H9 (cell line): ENCODE measurements around the gene PCNX3. TPM values are rescaled to one million over a fixed set of nuclear protein-coding genes. Genes with fewer than 3 reads are reported as not detected.
"Not testable (repeated sequence)": the region's sequence is repeated elsewhere in the genome, so short reads cannot be mapped to it uniquely, and the experiment has no call there.

Experiments
- DNase-seq: peaks from one replicate; pipeline ENCODE4 v3.0.0-alpha.2; 2017
- H2AFZ ChIP-seq: one replicate; pipeline ENCODE4 v1.6.1; 2013; ENCODE audit warnings: mild to moderate bottlenecking, low read length, control low read depth, moderate library complexity
- H2AK5ac ChIP-seq: 2 replicates; pipeline ENCODE4 v1.6.1; 2013; ENCODE audit warnings: low read length, control low read depth, mixed read lengths; ENCODE audit not compliant: insufficient read length
- H2BK120ac ChIP-seq: one replicate; pipeline ENCODE4 v1.6.1; 2013; ENCODE audit warnings: low read depth, mild to moderate bottlenecking, low read length, control low read depth, inconsistent platforms; ENCODE audit not compliant: poor library complexity, severe bottlenecking
- H2BK12ac ChIP-seq: 2 replicates; pipeline ENCODE4 v1.6.1; 2013; ENCODE audit warnings: low read length, control low read depth, mixed read lengths, low read depth; ENCODE audit not compliant: insufficient read length
- H2BK15ac ChIP-seq: 2 replicates; pipeline ENCODE4 v1.6.1; 2013; ENCODE audit warnings: low read depth, low read length, control low read depth
- H2BK20ac ChIP-seq: one replicate; pipeline ENCODE4 v1.6.1; 2013; ENCODE audit warnings: low read depth, mild to moderate bottlenecking, low read length, control low read depth, inconsistent platforms; ENCODE audit not compliant: poor library complexity, severe bottlenecking
- H2BK5ac ChIP-seq: 2 replicates; pipeline ENCODE4 v1.6.1; 2013; ENCODE audit warnings: low read length, control low read depth, mixed read lengths; ENCODE audit not compliant: insufficient read length
- H3K14ac ChIP-seq: 2 replicates; pipeline ENCODE4 v1.6.1; 2013; ENCODE audit warnings: low read length, control low read depth; ENCODE audit not compliant: insufficient read depth
- H3K18ac ChIP-seq: 2 replicates; pipeline ENCODE4 v1.6.1; 2013; ENCODE audit warnings: low read depth, mild to moderate bottlenecking, mixed read lengths, low read length, control low read depth; ENCODE audit not compliant: insufficient read length
- H3K23ac ChIP-seq: 2 replicates; pipeline ENCODE4 v1.6.1; 2013; ENCODE audit warnings: low read length, control low read depth, mixed read lengths, low read depth; ENCODE audit not compliant: insufficient read length
- H3K23me2 ChIP-seq: 2 replicates; pipeline ENCODE4 v1.6.1; 2013; ENCODE audit warnings: low read depth, mild to moderate bottlenecking, mixed read lengths, low read length, control low read depth; ENCODE audit not compliant: insufficient read length, poor library complexity, severe bottlenecking
- H3K27ac ChIP-seq: 2 replicates; pipeline ENCODE4 v1.5.1; 2013; ENCODE audit warnings: low read length, control low read depth, mixed read lengths, low read depth; ENCODE audit not compliant: insufficient read length
- H3K27me3 ChIP-seq: 2 replicates; pipeline ENCODE4 v1.6.1; 2013; ENCODE audit warnings: low read length, control low read depth, inconsistent platforms; ENCODE audit not compliant: insufficient read depth
- H3K4ac ChIP-seq: 2 replicates; pipeline ENCODE4 v1.6.1; 2013; ENCODE audit warnings: low read depth, mild to moderate bottlenecking, control low read depth, inconsistent platforms, low read length, moderate library complexity
- H3K4me1 ChIP-seq: 2 replicates; pipeline ENCODE4 v1.6.1; 2013; ENCODE audit warnings: low read length, control low read depth, inconsistent platforms; ENCODE audit not compliant: insufficient read depth
- H3K4me2 ChIP-seq: 2 replicates; pipeline ENCODE4 v1.6.1; 2013; ENCODE audit warnings: low read length, control low read depth, mixed read lengths; ENCODE audit not compliant: insufficient read length, insufficient read depth
- H3K56ac ChIP-seq: 2 replicates; pipeline ENCODE4 v1.6.1; 2013; ENCODE audit warnings: low read depth, mild to moderate bottlenecking, mixed read lengths, low read length, control low read depth; ENCODE audit not compliant: insufficient read length
- H3K79me1 ChIP-seq: 2 replicates; pipeline ENCODE4 v1.6.1; 2013; ENCODE audit warnings: low read depth, mild to moderate bottlenecking, moderate library complexity, low read length, control low read depth, inconsistent platforms; ENCODE audit not compliant: insufficient read depth, poor library complexity, severe bottlenecking
- H3K79me2 ChIP-seq: 2 replicates; pipeline ENCODE4 v1.6.1; 2013; ENCODE audit warnings: low read length, control low read depth, inconsistent platforms; ENCODE audit not compliant: insufficient read depth
- H3K9ac ChIP-seq: 2 replicates; pipeline ENCODE4 v1.6.1; 2013; ENCODE audit warnings: low read length, control low read depth, mixed read lengths; ENCODE audit not compliant: insufficient read length; ENCODE audit errors: extremely low read depth
- H3K9me3 ChIP-seq: one replicate; pipeline ENCODE4 v1.6.1; 2013; ENCODE audit warnings: low read depth, low read length, inconsistent platforms; ENCODE audit not compliant: control insufficient read depth
- H3T11ph ChIP-seq: one replicate; pipeline ENCODE4 v1.6.1; 2013; ENCODE audit warnings: mild to moderate bottlenecking, low read length, control low read depth, inconsistent platforms
- H4K20me1 ChIP-seq: one replicate; pipeline ENCODE4 v1.6.1; 2013; ENCODE audit not compliant: control insufficient read depth, insufficient read length, insufficient read depth
- H4K5ac ChIP-seq: 2 replicates; pipeline ENCODE4 v1.6.1; 2013; ENCODE audit warnings: low read depth, mild to moderate bottlenecking, mixed read lengths, low read length, control low read depth; ENCODE audit not compliant: insufficient read length
- H4K8ac ChIP-seq: replicated peaks from 2 replicates; pipeline ENCODE4 v1.6.1; 2013; ENCODE audit warnings: low read length, control low read depth, mixed read lengths, low read depth; ENCODE audit not compliant: insufficient read length
- H4K91ac ChIP-seq: 2 replicates; pipeline ENCODE4 v1.6.1; 2013; ENCODE audit warnings: low read depth, mild to moderate bottlenecking, moderate library complexity, mixed read lengths, low read length, control low read depth; ENCODE audit not compliant: insufficient read length
- H3K27ac Mint-ChIP-seq, 3 experiments: 2 replicates in 2 of 3; 3 replicates in 1 of 3; pipeline ENCODE4 v1.8.0; 2020 to 2021; ENCODE audit warnings: mixed read lengths in 3 of 3, mild to moderate bottlenecking in 1 of 3, moderate library complexity in 1 of 3
- H3K27me3 Mint-ChIP-seq: 2 replicates; pipeline ENCODE4 v1.8.0; 2021; ENCODE audit warnings: low read depth, mild to moderate bottlenecking, moderate library complexity, mixed read lengths
- H3K36me3 Mint-ChIP-seq, 3 experiments: 2 replicates in 2 of 3; 3 replicates in 1 of 3; pipeline ENCODE4 v1.8.0; 2020 to 2021; ENCODE audit warnings: low read depth in 3 of 3, mixed read lengths in 3 of 3; ENCODE audit not compliant: insufficient read depth in 1 of 3
- H3K4me1 Mint-ChIP-seq, 2 experiments: 2 replicates each; pipeline ENCODE4 v1.8.0; 2020; ENCODE audit warnings: mixed read lengths in 2 of 2
- H3K4me3 Mint-ChIP-seq, 2 experiments: 2 replicates in 1 of 2; 3 replicates in 1 of 2; pipeline ENCODE4 v1.8.0; 2020 to 2021; ENCODE audit warnings: mild to moderate bottlenecking in 2 of 2, mixed read lengths in 2 of 2, moderate library complexity in 1 of 2
- H3K9me3 Mint-ChIP-seq, 2 experiments: 2 replicates in 1 of 2; 3 replicates in 1 of 2; pipeline ENCODE4 v1.8.0; 2020; ENCODE audit warnings: mild to moderate bottlenecking in 2 of 2, mixed read lengths in 2 of 2, moderate library complexity in 1 of 2
- WGBS: extraction: QIAGEN DNeasy Blood & Tissue Kit; methylation state at CpG from one replicate; pipeline ENCODE4 v1.1.7; 2013; ENCODE audit warnings: missing lambda C conversion rate, low lambda C conversion rate, mixed read lengths; ENCODE audit not compliant: insufficient read length; ENCODE audit errors: extremely low coverage; 5-methylcytosine and 5-hydroxymethylcytosine counted together
- total RNA-seq: library from RNA; stranded (reverse); gene quantifications from 2 replicates; pipeline ENCODE4 v1.2.1, GENCODE V29; 2021
- TF ChIP-seq, protein P1 (sequence below): fragments of 200-600 bp; sonication (generic); conservative IDR thresholded peaks from 3 replicates; pipeline ENCODE4 v1.8.0; 2021; ENCODE audit warnings: antibody characterized with exemption, mild to moderate bottlenecking

PCNX3 gene
- total RNA-seq, 1 experiment from 2014 or later: 50.5 TPM

DNA sequence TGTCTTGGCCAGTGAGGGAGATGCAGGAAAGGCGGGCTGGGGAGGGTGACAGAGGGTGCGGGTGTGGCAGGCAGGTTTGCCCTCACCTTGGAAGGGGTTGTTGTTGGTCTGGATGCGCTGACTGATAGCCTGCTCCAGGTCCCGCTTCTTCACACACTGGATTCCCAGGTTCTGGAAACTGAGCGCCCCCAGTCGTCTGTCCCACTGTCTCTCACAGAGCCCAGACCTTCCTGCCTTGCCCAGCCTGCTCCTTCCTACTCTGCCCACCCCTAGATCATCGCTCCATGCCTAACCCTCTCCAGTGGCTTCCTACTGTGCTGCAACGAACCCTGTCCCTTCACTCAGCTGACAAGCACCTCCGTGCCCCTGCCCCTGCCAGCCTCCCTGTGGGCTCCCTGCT lies 44.5 kb downstream of the PCNX3 start:
- Histone ChIP-seq H3K14ac (no peak overlapping the region), H3K9me3 (no peaks in the 10 kb centered on the region), H2BK12ac (no peak overlapping the region), H2AK5ac (no peak overlapping the region), H4K91ac (no peak overlapping the region), H2BK15ac (no peak overlapping the region), H3K23me2 (peaks cover 13% of the 10 kb centered on the region), H3K79me2 (no peaks in the 10 kb centered on the region), H3K56ac (no peak overlapping the region), H3K23ac (no peak overlapping the region), H4K5ac (no peak overlapping the region), H4K8ac (no peak overlapping the region), H3K4me1 (no peaks in the 10 kb centered on the region), H4K20me1 (no peaks in the 10 kb centered on the region), H3K9ac (no peak overlapping the region), H2BK5ac (no peak overlapping the region), H3K4ac (no peak overlapping the region), H3K27me3 (no peaks in the 10 kb centered on the region), H2AFZ (no peak overlapping the region), H2BK120ac (no peak overlapping the region), H3K79me1 (peaks cover 3% of the 10 kb centered on the region), H3K27ac (no peak overlapping the region), H3T11ph (no peak overlapping the region), H3K18ac (no peak overlapping the region), H3K4me2 (no peak overlapping the region), H2BK20ac (no peak overlapping the region)
- no peak for DNase-seq
- Mint-ChIP-seq H3K4me1 (peaks cover 4 to 6% of the 10 kb centered on the region in 2 experiments), H3K4me3 (peak overlapping the region; percentile 4 to 46; a peak in 2 of 5 replicates), H3K9me3 (no peaks in the 10 kb centered on the region), H3K27ac (no peak overlapping the region), H3K36me3 (peaks cover 40 to 61% (median 60%) of the 10 kb centered on the region in 3 experiments; a peak in 6 of 7 replicates), H3K27me3 (no peaks in the 10 kb centered on the region)
- TF ChIP-seq, protein P1, sequence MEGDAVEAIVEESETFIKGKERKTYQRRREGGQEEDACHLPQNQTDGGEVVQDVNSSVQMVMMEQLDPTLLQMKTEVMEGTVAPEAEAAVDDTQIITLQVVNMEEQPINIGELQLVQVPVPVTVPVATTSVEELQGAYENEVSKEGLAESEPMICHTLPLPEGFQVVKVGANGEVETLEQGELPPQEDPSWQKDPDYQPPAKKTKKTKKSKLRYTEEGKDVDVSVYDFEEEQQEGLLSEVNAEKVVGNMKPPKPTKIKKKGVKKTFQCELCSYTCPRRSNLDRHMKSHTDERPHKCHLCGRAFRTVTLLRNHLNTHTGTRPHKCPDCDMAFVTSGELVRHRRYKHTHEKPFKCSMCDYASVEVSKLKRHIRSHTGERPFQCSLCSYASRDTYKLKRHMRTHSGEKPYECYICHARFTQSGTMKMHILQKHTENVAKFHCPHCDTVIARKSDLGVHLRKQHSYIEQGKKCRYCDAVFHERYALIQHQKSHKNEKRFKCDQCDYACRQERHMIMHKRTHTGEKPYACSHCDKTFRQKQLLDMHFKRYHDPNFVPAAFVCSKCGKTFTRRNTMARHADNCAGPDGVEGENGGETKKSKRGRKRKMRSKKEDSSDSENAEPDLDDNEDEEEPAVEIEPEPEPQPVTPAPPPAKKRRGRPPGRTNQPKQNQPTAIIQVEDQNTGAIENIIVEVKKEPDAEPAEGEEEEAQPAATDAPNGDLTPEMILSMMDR: no peak
- no CpG with 5 or more reads among the region's 9 CpGs for WGBS

DNA sequence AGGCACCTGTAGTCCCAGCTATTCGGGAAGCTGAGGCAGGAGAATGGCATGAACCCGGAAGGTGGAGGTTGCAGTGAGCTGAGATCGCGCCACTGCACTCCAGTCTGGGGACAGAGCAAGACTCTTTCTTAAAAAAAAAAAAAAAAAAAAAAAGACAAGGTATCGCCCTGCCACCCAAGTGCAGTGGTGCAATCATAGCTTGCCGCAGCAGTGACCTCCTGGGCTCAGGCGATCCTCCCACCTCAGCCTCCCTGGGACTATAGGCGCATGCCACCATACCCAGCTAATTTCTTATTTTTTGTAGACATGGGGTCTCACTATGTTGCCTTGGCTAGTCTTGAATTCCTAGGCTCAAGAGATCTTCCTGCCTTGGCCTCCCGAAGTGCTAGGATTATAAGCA lies 45.3 kb downstream of the PCNX3 start:
- H3K23me2 ChIP-seq: peaks cover 13% of the 10 kb centered on the region
- not testable (repeated sequence) for DNase-seq, H2AK5ac ChIP-seq, H2BK15ac ChIP-seq, H3K4me1 Mint-ChIP-seq, H3K27me3 ChIP-seq, H2AFZ ChIP-seq, H3K56ac ChIP-seq, H3K14ac ChIP-seq, H4K20me1 ChIP-seq, H3K9me3 ChIP-seq, H3K79me2 ChIP-seq, H2BK120ac ChIP-seq, H4K5ac ChIP-seq, H3K23ac ChIP-seq, H3K9ac ChIP-seq, H3K4ac ChIP-seq, H4K8ac ChIP-seq, H3K4me1 ChIP-seq, H2BK5ac ChIP-seq, H3K27ac ChIP-seq, H3K9me3 Mint-ChIP-seq, H2BK20ac ChIP-seq, H3K4me2 ChIP-seq, H2BK12ac ChIP-seq, H3T11ph ChIP-seq, H3K27me3 Mint-ChIP-seq, H3K18ac ChIP-seq, H3K79me1 ChIP-seq, H3K27ac Mint-ChIP-seq, H4K91ac ChIP-seq
- H3K36me3 Mint-ChIP-seq: peaks cover 35 to 52% (median 52%) of the 10 kb centered on the region in 3 experiments; a peak in 6 of 7 replicates
- H3K4me3 Mint-ChIP-seq: peak overlapping the region; percentile 57 to 81; a peak in 3 of 5 replicates
- WGBS: no CpG with 5 or more reads among the region's 9 CpGs
